OCI-LY3 (cell line): ENCODE results near the gene TMEM51.

Experiments
- EZH2phosphoT487 ChIP-seq: fragments of 200-600 bp; shearing (Covaris generic); IDR thresholded peaks from 2 replicates; pipeline ENCODE4 v1.6.1; 2018; ENCODE audit warnings: antibody characterized with exemption, mixed run types, low read depth
- TF ChIP-seq, protein P1 (sequence below): fragments of 200-600, 300-600 bp; sonication (generic); IDR thresholded peaks from 2 replicates; pipeline ENCODE4 v1.5.1; 2014; ENCODE audit warnings: antibody characterized with exemption, low read length, low read depth

DNA sequence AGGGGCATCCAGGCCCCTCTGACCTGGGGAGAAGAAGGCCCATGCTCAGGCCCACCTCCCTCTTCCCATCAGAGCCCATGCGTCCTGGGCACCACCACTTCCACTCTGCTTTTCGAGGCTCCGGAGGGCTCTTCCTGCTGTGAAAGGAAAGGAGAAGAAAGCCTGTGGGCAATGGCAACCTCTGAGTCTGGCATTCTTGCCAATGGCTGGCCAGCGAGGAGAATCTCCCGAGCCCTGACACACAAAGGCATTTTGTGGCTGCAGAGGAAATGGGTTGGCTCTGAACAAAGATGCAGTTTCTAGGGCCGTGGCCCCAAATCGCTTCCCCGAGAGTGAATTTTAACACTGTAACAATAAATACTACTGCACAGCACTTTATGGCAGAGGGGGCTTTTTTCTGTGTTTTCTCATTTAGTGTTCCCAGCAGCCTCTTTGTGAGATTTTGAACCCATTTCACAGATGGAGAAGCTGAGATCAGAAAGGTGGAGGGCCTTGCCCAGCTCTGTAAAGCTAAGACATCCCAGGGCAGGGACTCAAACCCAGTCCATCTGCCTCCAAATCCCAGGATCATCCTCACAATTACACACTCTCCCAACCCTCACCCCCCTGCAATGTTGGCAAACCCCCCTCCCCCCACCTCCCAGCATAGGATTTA is 35.7 kb upstream of the TMEM51 start:
- TF ChIP-seq, protein P1, sequence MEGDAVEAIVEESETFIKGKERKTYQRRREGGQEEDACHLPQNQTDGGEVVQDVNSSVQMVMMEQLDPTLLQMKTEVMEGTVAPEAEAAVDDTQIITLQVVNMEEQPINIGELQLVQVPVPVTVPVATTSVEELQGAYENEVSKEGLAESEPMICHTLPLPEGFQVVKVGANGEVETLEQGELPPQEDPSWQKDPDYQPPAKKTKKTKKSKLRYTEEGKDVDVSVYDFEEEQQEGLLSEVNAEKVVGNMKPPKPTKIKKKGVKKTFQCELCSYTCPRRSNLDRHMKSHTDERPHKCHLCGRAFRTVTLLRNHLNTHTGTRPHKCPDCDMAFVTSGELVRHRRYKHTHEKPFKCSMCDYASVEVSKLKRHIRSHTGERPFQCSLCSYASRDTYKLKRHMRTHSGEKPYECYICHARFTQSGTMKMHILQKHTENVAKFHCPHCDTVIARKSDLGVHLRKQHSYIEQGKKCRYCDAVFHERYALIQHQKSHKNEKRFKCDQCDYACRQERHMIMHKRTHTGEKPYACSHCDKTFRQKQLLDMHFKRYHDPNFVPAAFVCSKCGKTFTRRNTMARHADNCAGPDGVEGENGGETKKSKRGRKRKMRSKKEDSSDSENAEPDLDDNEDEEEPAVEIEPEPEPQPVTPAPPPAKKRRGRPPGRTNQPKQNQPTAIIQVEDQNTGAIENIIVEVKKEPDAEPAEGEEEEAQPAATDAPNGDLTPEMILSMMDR = no peak
- no peak for TF ChIP-seq EZH2phosphoT487
